Fibroblast of pulmonary artery (primary cell): Measurements from ENCODE around the gene PALD1.

Experiments
- DNase-seq: peaks from one replicate; pipeline ENCODE4 v3.0.0-alpha.2; 2010; ENCODE audit warnings: low read depth
- H3K4me3 ChIP-seq: replicated peaks from 2 replicates; pipeline ENCODE4 v1.5.1; 2011; ENCODE audit warnings: low read depth, mild to moderate bottlenecking, control low read depth, low read length, moderate library complexity
- TF ChIP-seq, protein P1 (sequence below): IDR thresholded peaks from 2 replicates; pipeline ENCODE4 v1.5.1; 2011; ENCODE audit warnings: mild to moderate bottlenecking, control low read depth, low read length, inconsistent platforms; ENCODE audit errors: missing control alignments

The PALD1 gene

DNA sequence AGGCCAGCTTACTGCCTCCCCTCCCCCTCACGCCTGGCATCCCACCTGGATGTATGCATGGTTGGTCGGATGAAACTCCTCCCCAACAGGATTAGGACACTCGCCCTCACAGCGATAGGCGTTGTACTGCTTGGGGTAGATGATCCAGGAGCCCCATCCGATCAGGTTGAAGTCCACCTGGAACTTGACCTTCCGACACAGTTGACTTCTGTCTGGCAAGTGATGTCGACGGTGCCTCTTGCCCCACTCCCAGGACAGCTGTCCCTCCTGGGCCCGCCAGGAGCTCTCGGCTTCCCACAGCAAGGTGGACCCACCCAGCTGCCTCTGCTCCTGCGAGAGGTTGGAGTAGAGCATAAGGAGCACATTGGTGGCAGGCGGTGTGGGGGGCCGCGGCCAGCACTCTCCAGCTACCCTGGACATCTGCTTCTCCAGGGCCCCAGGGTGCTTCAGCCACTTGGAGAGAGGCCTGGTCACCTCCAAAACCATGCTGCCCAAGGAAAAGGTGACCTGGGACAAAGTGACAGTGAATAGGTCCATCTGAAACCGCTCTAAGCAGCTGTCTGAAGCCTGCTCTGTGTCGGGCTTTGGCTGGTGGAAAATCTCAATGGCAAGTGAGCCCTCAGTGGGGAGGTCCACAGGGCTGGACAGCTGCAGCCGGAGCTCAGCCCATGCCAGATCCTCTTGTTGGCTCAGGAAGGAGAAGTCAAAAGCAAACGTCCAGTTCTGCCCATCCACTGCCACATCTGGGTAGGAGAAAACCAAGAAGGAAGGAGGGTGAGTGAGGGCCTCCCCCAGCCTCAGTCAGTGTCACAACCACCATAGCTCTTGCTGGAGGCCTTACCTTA is 43.1 kb upstream of the PALD1 start:
- TF ChIP-seq, protein P1, sequence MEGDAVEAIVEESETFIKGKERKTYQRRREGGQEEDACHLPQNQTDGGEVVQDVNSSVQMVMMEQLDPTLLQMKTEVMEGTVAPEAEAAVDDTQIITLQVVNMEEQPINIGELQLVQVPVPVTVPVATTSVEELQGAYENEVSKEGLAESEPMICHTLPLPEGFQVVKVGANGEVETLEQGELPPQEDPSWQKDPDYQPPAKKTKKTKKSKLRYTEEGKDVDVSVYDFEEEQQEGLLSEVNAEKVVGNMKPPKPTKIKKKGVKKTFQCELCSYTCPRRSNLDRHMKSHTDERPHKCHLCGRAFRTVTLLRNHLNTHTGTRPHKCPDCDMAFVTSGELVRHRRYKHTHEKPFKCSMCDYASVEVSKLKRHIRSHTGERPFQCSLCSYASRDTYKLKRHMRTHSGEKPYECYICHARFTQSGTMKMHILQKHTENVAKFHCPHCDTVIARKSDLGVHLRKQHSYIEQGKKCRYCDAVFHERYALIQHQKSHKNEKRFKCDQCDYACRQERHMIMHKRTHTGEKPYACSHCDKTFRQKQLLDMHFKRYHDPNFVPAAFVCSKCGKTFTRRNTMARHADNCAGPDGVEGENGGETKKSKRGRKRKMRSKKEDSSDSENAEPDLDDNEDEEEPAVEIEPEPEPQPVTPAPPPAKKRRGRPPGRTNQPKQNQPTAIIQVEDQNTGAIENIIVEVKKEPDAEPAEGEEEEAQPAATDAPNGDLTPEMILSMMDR = no peak
- DNase-seq = no peak
- H3K4me3 ChIP-seq = no peak overlapping the region

DNA sequence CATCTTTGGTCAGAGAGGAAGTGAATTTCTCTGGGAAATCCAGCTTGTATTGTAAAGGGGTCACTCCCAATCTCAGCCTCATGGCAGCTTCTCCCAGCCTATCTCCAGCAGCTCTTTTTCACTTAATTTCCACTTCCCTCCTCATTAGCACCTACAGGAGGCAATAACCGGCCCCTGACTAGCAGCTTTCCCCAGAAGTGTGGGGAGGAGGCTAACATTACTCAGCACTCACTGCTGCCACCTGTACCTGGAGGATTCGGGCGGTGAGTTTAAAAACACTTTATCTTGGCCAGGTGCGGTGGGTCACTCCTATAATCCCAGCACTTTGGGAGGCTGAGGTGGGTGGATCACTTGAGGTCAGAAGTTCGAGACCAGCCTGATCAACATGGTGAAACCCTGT is 40.8 kb upstream of the PALD1 start:
- no peak for DNase-seq
- TF ChIP-seq, protein P1 = no peak

DNA sequence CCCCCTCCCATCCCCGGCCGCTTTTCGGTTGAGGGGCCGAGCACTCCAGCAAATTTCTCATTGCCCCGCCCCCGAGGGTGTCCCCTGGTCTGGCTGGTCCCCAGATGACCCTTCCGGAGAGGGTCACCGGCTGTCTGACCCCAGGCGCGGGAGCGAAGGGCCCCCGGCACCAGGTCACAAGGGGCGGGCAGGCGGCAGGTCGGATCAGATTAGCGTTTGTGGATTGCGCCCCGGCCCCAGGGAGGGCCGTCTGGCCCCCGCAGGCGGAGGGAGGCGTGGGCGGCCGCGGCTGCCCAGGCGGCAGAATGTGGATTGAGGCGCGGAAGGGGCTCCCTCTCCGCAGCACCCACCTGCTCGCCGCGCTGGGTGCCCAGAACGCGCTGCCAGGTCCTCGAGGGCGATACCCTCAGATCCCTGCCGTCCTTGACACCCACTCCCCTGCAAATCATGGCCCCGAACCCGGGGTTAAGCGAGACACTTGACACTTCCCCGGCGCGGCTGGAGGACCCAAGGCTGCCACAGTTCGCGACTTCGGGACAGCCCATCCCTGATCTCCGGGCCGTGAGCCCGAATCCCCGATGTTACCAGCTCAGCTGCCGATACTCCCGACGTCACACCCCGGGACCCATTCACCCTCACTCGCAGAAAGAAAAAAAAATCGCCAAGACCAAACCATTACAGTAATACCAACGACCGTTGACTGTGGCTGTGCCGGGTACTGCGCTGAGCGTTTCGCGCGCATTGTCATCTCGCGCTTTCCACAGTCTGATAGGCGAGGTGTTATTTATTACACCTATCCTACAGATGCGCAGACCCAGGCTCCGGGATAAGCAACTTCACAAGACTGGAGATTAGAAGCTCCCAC is 38.0 kb upstream of the PALD1 start:
- TF ChIP-seq, protein P1 = no peak

More for the DNA sequence above, 40.8 kb upstream of the PALD1 start:
- no peak overlapping the region for H3K4me3 ChIP-seq

DNA sequence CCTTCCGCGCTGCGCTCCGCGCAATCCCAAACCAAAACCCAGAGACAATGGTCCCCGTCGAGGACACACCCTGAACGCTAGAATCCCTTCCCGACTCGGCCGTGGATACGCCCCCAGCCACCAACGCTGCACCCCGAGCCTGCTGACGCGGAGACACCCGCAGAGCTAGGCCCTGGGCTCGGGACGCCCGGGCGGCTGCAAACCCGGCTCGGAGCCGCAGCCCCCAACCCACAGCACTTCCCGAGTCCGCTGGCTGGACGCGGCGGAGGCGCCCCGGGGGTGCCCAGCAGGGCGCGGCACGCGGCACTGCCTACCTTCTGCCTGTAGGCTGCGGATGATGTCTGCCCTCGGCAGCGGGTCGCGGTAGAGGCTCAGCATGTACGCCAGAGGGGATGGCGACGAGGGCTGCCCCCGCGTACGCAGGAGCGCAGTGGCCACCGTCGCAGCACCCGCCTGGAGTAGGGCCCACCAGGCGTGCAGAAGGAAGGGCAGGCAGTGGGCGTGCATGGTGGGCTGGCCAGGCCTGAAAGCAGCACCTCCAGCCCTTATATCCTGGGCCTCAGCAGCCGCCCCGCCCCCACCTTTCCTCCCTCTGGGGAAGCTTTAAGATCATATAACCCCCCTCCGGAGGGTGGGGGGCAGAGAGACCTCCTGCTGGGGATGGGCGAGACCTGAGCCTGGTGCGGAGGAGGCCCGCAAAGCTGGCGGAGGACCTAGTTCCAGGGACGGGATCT is 37.2 kb upstream of the PALD1 start, which contains the start of gene NODAL:
TSS of gene NODAL (minus strand) at position 521 of the 734 bp plus-strand sequence. CDS start at position 507, 14 bp downstream.
- no peak for DNase-seq

More for the DNA sequence above, 38.0 kb upstream of the PALD1 start:
- DNase-seq = no peak
- no peak overlapping the region for H3K4me3 ChIP-seq

DNA sequence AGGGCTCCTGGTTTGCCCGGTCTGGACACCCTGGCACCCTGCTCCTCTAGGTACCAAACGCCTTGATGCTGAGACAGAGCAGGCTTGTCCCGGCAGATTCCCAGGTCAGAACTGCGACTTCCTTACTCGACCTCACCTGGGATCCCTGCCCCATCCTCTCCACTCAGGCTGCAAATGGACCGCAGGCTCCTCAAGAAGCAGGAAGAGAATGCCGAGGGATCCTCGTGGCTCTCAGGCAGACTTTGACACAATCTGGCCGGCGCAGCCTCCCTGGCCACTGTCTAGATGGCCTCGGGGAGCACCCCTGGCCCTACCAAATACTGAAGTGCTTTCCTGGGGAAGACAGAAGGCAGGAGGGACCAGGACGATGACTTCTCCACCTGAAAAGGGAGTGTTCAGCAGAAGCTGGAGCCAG is 36.7 kb upstream of the PALD1 start:
- DNase-seq = no peak
- TF ChIP-seq, protein P1 = no peak
- no peak overlapping the region for H3K4me3 ChIP-seq

More for the DNA sequence above, 37.2 kb upstream of the PALD1 start, which contains the start of gene NODAL:
- TF ChIP-seq, protein P1 = no peak
- no peak within 1 kb of the TSS for H3K4me3 ChIP-seq

DNA sequence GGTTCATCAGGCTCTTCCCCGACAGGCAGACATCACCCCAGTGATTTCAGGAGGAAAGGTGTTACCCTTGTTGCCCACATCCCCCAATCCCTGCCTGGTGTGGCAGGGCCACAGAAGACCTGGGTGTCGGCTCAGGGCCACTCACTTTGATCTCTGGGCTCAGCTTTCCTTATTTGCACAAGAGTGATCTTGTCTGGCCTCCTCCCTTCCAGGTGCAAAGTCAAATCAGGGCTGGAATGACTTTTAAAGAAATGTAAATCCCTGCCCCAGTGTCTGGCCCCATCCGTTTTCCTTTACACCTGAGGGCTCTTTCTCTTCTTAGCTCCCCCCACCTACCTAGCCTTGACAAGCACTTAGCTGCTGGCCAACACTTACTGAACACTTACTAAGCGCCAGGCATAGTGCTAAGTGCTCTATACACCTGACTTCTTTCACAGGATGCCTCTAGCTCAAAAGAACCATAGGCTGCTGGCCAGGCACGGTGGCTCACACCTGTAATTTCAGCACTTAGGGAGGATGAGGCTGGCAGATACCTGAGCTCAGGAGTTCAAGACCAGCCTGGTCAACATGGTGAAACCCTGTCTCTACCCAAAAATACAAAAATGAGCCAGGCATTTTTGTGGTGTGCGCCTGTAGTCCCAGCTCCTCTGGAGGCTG is 36.1 kb upstream of the PALD1 start:
- no peak overlapping the region for H3K4me3 ChIP-seq
- no peak for DNase-seq

More for the DNA sequence above, 36.1 kb upstream of the PALD1 start:
- TF ChIP-seq, protein P1 = no peak
